Muscle layer of colon (tissue), 2 donors: Measurements from ENCODE around the gene SAMD4A.

Experiments
- H3K27ac ChIP-seq: one replicate; pipeline ENCODE4 v1.7.0; 2013; ENCODE audit warnings: low read depth, mild to moderate bottlenecking, low read length, moderate library complexity
- H3K27me3 ChIP-seq, 2 donors: one replicate each; pipeline ENCODE4 v1.7.0; 2013; ENCODE audit warnings: low read length in 2 of 2, mild to moderate bottlenecking in 2 of 2; ENCODE audit not compliant: insufficient read depth in 2 of 2, control insufficient read depth in 1 of 2
- H3K36me3 ChIP-seq: one replicate; pipeline ENCODE4 v1.7.0; 2013; ENCODE audit warnings: mild to moderate bottlenecking, low read length; ENCODE audit not compliant: insufficient read depth
- H3K4me1 ChIP-seq: one replicate; pipeline ENCODE4 v1.7.0; 2013; ENCODE audit warnings: mild to moderate bottlenecking, low read length; ENCODE audit not compliant: insufficient read depth
- H3K4me3 ChIP-seq, 2 donors: one replicate each; pipeline ENCODE4 v1.7.0; 2013; ENCODE audit warnings: low read length in 2 of 2, low read depth in 1 of 2, mild to moderate bottlenecking in 1 of 2, moderate library complexity in 1 of 2
- H3K9ac ChIP-seq: one replicate; pipeline ENCODE4 v1.7.0; 2013; ENCODE audit warnings: low read length
- H3K9me3 ChIP-seq: one replicate; pipeline ENCODE4 v1.7.0; 2013; ENCODE audit warnings: mild to moderate bottlenecking, low read length
- donor health status: abdominal sarcoma.
- donor health status: Adenocarcinoma of cecum.

SAMD4A gene

DNA sequence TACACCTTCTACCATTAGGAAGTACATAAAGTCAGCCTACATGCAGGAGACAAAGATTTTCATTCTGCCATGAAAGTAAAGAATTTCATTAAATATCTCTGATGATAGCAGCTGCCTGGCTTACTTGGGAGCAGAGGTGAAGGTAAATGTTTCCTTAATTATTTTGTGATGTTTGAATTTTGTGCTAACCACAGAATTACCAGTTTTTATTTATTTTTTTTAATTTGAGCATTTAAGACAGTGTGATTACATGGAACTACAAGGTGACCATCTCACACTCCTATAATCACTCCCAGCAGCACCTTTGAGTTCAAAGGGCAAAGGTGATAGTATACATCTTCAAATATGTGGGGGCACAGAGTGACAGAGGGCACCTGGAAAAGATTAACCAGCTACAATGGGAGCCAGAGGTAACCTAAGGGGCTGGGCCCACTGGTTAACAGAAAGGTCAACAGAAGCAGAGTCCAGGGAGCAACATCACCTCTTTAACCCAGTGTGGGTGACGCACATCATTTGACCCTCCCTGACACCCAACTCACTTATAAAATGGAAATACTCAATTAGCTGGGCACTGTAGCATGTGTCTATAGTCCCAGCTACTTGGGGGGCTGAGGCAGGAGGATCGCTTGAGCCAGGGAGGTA, 270.7 kb downstream of the SAMD4A start:
- Histone ChIP-seq H3K9me3 (no peaks in the 10 kb centered on the region), H3K9ac (no peak overlapping the region), H3K27me3 (no peaks in the 10 kb centered on the region), H3K27ac (no peak overlapping the region), H3K4me1 (no peaks in the 10 kb centered on the region), H3K36me3 (no peaks in the 10 kb centered on the region), H3K4me3 (no peak overlapping the region)

DNA sequence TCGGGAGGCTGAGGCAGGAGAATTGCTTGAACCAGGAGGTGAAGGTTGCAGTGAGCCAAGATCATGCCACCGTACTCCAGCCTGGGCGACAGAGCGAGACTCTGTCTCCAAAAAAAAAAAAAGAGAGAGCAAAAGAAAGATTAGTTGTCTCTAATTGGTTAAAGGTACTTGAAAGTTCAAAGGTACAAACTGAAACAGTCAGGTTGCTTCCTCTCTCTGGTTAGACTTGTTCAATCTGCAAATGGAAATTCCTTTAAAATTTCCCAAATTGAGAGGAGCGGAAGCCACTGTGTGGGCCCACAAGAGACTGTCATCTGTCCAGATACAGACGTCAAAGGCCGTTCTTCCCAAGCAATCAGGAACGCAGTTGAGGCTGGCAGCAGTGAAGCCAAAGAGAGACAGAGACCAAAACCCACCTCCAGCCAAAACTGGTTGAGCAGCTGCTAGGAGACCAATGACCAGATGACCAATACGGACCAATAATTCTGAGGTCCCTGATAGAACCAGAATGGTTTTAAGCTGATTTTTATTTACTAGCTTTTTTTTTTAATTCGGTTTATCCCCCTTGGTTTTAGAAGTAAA, 272.1 kb downstream of the SAMD4A start:
- no peaks in the 10 kb centered on the region for H3K9me3 ChIP-seq
- H3K9ac ChIP-seq = no peak overlapping the region
- no peaks in the 10 kb centered on the region for H3K4me1 ChIP-seq
- no peak overlapping the region for H3K27ac ChIP-seq
- no peaks in the 10 kb centered on the region for H3K27me3 ChIP-seq
- no peak overlapping the region for H3K4me3 ChIP-seq
- H3K36me3 ChIP-seq = no peaks in the 10 kb centered on the region

DNA sequence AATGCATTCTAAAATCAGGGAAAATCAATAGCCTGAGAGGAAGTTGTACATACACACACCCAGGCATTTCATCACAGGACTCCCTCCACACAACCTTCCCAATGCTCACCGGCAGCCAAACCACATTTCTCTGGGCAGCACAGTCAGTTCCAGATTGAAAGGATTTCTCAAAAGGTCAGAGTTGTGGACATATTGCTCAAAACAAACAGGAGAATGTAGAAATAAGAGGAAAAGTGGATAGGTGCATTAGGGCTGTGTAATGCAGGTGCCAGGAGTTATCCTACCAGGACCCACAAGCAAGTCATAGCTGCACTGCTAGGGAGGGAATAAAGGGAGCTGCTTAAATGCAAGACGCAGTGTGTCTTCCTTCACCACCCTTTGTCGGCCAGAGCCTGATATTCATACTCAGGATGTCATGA, 272.8 kb downstream of the SAMD4A start:
- Histone ChIP-seq H3K9me3 (no peaks in the 10 kb centered on the region), H3K27me3 (no peaks in the 10 kb centered on the region), H3K27ac (no peak overlapping the region), H3K9ac (no peak overlapping the region), H3K36me3 (no peaks in the 10 kb centered on the region), H3K4me1 (no peaks in the 10 kb centered on the region), H3K4me3 (no peak overlapping the region)

GRCh38 chr14:54840336-54840735, 273.4 kb downstream of the SAMD4A start:
- no peak overlapping the region for H3K27ac ChIP-seq
- no peaks in the 10 kb centered on the region for H3K27me3 ChIP-seq
- no peaks in the 10 kb centered on the region for H3K36me3 ChIP-seq

GRCh38 chr14:54840798-54841197, 273.9 kb downstream of the SAMD4A start:
- Histone ChIP-seq H3K27ac (no peak overlapping the region), H3K4me3 (no peak overlapping the region), H3K36me3 (no peaks in the 10 kb centered on the region), H3K9ac (no peak overlapping the region), H3K9me3 (no peaks in the 10 kb centered on the region), H3K27me3 (no peaks in the 10 kb centered on the region), H3K4me1 (no peaks in the 10 kb centered on the region)

More at GRCh38 chr14:54840336-54840735, 273.4 kb downstream of the SAMD4A start:
- no peaks in the 10 kb centered on the region for H3K9me3 ChIP-seq
- no peak overlapping the region for H3K9ac ChIP-seq
- no peak overlapping the region for H3K4me3 ChIP-seq
- no peaks in the 10 kb centered on the region for H3K4me1 ChIP-seq
